ENCODE results near the gene DNMT3L. TPM values are rescaled to one million over a fixed set of nuclear protein-coding genes. Genes with fewer than 3 reads are reported as not detected.

The DNMT3L gene
- polyA plus RNA-seq, 1 of the 3 experiments (the other 2 are of a cell fraction) = not detected

DNA sequence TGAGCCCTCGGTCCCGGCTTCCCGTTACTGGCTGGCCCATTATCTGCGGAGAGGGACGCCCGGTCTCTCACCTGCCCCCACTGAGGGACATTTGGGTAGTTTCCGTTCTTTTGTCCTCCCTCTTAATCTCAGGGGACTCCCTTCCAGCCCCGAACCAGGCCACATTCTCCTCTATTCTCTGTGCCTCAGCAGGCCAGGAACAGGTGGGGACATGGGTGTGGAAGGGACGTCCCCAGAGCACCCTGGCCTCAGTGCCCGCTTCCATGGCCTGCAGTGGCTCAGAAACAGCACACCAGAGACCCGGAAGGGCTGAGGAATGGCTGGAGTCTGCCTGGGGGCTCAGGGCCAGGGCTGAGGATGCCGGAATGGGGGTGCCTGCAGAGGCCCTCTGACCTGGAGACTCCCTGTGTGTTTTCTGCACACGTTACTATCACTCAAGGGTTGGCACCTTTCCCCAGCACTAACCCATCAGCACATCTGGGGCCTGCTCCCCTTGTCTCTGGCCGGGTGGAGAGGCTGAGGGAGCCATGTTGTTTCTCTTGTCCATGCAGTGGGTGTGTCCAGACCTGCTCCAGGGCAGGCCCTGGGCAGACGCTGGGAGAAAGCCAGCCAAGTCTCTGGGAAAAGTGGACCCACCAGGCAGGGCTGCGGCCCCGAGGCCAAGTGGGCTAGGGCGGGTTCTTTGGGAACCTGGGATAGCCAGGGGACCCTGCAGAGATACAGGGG lies 10.0 kb upstream of the DNMT3L start:
- 0 out of 2 replicates have a peak, but pooled peaks cover 5% of the 10 kb centered on the region for H3K27me3 ChIP-seq (ENCODE audit: insufficient read depth)
- no peak overlapping the region for H3K4me2 ChIP-seq
- no peaks in the 10 kb centered on the region for H4K20me1 ChIP-seq (ENCODE audit: insufficient read depth)
- no peak overlapping the region for H3K4me3 ChIP-seq (ENCODE audit: low read depth in 2 of 2, low read length in 1 of 2)
- ChIA-PET CTCF (interaction anchor here (3.0 kb wide), 1 partner anchor 26 kb away, joined by 14 read pairs; no protein-coding TSS in a partner anchor), POLR2A (no interaction called here)
- WGBS (ENCODE audit: low lambda C conversion rate) = 77% methylated on average over 8 of the region's 18 CpGs
- no peaks in the 10 kb centered on the region for H3K79me2 ChIP-seq (ENCODE audit: insufficient read depth)
- H3F3A ChIP-seq (replicated peaks; ENCODE audit: insufficient read depth) = no peaks in the 10 kb centered on the region
- no peaks in the 10 kb centered on the region for H3K36me3 ChIP-seq (replicated peaks in 1 of 2; ENCODE audit: control insufficient read depth in 1 of 2, insufficient read depth in 2 of 2, low read length in 1 of 2)
- no peak for DNase-seq
- no peaks in the 10 kb centered on the region for H3K9me2 ChIP-seq
- no peak for TF ChIP-seq NRF1 (IDR thresholded peaks at IDR 0.05; ENCODE audit: low read depth, low read length)
- TF ChIP-seq RCOR1 (IDR thresholded peaks at IDR 0.05; ENCODE audit: low read length) = no peak
- TF ChIP-seq TEAD4 (IDR thresholded peaks at IDR 0.05; ENCODE audit: borderline replicate concordance, insufficient read depth) = no peak
- TF ChIP-seq SIN3A (IDR thresholded peaks at IDR 0.05; ENCODE audit: borderline replicate concordance, low read depth, low read length) = no peak
- no peak for TF ChIP-seq FOXJ3 (CRISPR knock-in tag; IDR thresholded peaks at IDR 0.05)
- no peak for TF ChIP-seq FOXM1 (IDR thresholded peaks at IDR 0.05; ENCODE audit: low read depth)
- TF ChIP-seq, protein P1, sequence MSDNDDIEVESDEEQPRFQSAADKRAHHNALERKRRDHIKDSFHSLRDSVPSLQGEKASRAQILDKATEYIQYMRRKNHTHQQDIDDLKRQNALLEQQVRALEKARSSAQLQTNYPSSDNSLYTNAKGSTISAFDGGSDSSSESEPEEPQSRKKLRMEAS (IDR thresholded peaks at IDR 0.05; ENCODE audit: low read depth) = no peak
- TF ChIP-seq GABPA (IDR thresholded peaks at IDR 0.05; ENCODE audit: low read depth) = no peak
- no peak for TF ChIP-seq NFIC (IDR thresholded peaks at IDR 0.05; ENCODE audit: borderline replicate concordance)
- no peak for TF ChIP-seq SMC3 (IDR thresholded peaks at IDR 0.05; ENCODE audit: low read depth, low read length)
- TF ChIP-seq, protein P2, sequence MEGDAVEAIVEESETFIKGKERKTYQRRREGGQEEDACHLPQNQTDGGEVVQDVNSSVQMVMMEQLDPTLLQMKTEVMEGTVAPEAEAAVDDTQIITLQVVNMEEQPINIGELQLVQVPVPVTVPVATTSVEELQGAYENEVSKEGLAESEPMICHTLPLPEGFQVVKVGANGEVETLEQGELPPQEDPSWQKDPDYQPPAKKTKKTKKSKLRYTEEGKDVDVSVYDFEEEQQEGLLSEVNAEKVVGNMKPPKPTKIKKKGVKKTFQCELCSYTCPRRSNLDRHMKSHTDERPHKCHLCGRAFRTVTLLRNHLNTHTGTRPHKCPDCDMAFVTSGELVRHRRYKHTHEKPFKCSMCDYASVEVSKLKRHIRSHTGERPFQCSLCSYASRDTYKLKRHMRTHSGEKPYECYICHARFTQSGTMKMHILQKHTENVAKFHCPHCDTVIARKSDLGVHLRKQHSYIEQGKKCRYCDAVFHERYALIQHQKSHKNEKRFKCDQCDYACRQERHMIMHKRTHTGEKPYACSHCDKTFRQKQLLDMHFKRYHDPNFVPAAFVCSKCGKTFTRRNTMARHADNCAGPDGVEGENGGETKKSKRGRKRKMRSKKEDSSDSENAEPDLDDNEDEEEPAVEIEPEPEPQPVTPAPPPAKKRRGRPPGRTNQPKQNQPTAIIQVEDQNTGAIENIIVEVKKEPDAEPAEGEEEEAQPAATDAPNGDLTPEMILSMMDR (IDR thresholded peaks at IDR 0.05) = no peak
- TF ChIP-seq, protein P3, sequence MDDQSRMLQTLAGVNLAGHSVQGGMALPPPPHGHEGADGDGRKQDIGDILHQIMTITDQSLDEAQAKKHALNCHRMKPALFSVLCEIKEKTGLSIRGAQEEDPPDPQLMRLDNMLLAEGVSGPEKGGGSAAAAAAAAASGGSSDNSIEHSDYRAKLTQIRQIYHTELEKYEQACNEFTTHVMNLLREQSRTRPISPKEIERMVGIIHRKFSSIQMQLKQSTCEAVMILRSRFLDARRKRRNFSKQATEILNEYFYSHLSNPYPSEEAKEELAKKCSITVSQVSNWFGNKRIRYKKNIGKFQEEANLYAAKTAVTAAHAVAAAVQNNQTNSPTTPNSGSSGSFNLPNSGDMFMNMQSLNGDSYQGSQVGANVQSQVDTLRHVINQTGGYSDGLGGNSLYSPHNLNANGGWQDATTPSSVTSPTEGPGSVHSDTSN (IDR thresholded peaks at IDR 0.05) = no peak
- TF ChIP-seq, protein P4, sequence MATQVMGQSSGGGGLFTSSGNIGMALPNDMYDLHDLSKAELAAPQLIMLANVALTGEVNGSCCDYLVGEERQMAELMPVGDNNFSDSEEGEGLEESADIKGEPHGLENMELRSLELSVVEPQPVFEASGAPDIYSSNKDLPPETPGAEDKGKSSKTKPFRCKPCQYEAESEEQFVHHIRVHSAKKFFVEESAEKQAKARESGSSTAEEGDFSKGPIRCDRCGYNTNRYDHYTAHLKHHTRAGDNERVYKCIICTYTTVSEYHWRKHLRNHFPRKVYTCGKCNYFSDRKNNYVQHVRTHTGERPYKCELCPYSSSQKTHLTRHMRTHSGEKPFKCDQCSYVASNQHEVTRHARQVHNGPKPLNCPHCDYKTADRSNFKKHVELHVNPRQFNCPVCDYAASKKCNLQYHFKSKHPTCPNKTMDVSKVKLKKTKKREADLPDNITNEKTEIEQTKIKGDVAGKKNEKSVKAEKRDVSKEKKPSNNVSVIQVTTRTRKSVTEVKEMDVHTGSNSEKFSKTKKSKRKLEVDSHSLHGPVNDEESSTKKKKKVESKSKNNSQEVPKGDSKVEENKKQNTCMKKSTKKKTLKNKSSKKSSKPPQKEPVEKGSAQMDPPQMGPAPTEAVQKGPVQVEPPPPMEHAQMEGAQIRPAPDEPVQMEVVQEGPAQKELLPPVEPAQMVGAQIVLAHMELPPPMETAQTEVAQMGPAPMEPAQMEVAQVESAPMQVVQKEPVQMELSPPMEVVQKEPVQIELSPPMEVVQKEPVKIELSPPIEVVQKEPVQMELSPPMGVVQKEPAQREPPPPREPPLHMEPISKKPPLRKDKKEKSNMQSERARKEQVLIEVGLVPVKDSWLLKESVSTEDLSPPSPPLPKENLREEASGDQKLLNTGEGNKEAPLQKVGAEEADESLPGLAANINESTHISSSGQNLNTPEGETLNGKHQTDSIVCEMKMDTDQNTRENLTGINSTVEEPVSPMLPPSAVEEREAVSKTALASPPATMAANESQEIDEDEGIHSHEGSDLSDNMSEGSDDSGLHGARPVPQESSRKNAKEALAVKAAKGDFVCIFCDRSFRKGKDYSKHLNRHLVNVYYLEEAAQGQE (IDR thresholded peaks at IDR 0.05; ENCODE audit: low read depth, low read length) = no peak
- TF ChIP-seq RFX5 (IDR thresholded peaks at IDR 0.05; ENCODE audit: low read length) = no peak
- TF ChIP-seq, protein P5, sequence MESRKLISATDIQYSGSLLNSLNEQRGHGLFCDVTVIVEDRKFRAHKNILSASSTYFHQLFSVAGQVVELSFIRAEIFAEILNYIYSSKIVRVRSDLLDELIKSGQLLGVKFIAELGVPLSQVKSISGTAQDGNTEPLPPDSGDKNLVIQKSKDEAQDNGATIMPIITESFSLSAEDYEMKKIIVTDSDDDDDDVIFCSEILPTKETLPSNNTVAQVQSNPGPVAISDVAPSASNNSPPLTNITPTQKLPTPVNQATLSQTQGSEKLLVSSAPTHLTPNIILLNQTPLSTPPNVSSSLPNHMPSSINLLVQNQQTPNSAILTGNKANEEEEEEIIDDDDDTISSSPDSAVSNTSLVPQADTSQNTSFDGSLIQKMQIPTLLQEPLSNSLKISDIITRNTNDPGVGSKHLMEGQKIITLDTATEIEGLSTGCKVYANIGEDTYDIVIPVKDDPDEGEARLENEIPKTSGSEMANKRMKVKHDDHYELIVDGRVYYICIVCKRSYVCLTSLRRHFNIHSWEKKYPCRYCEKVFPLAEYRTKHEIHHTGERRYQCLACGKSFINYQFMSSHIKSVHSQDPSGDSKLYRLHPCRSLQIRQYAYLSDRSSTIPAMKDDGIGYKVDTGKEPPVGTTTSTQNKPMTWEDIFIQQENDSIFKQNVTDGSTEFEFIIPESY (IDR thresholded peaks at IDR 0.05; ENCODE audit: borderline replicate concordance, low read depth) = no peak
- H3K9ac ChIP-seq = no peak overlapping the region
- H3K27ac ChIP-seq (ENCODE audit: low read depth in 2 of 2, low read length in 1 of 2) = no peak overlapping the region
- no peaks in the 10 kb centered on the region for H3K4me1 ChIP-seq (ENCODE audit: control insufficient read depth in 1 of 2, insufficient read depth in 2 of 2, low read depth in 1 of 2, low read length in 1 of 2)
- H2AFZ ChIP-seq (ENCODE audit: low read depth) = no peak overlapping the region
- H3K9me3 ChIP-seq = no peaks in the 10 kb centered on the region

Data from SK-N-SH (cell line).